Stimulated activated CD8-positive, alpha-beta memory T cell treated with anti-CD3 and anti-CD28 coated beads, Interleukin-12 subunit alpha, Interleukin-12 subunit beta, amount 100 ng/mL, for 24 hours (primary cell): ENCODE results near the gene MCM8.

Source experiments
- DNase-seq: peaks from one replicate; pipeline ENCODE4 v3.0.0-alpha.2; 2020; ENCODE audit errors: extremely low read depth

Gene MCM8

GRCh38 chr20:6041808-6042265, 91.4 kb downstream of the MCM8 start:
- no peak for DNase-seq

GRCh38 chr20:6044115-6044514, 93.7 kb downstream of the MCM8 start:
- no peak for DNase-seq

GRCh38 chr20:6045566-6045965, 95.1 kb downstream of the MCM8 start:
- DNase-seq, result no peak

GRCh38 chr20:6046432-6046831, 96.0 kb downstream of the MCM8 start:
- no peak for DNase-seq

- no peak for DNase-seq
Observed at GRCh38 chr20:6048391-6048790, 97.9 kb downstream of the MCM8 start.
